ENCODE results near the gene GFPT2. TPM values are rescaled to one million over a fixed set of nuclear protein-coding genes. Genes with fewer than 3 reads are reported as not detected.

Gene GFPT2
- total and polyA plus RNA-seq, 2 of the 4 experiments (the other 2 are of a cell fraction), result 20.3 to 20.8 TPM

- no peak for TF ChIP-seq BHLHE40 (IDR thresholded peaks at IDR 0.05; ENCODE audit: low read depth, low read length)
Measured at GRCh38 chr5:180328296-180329137, 24.6 kb downstream of the GFPT2 start (continued).

DNA sequence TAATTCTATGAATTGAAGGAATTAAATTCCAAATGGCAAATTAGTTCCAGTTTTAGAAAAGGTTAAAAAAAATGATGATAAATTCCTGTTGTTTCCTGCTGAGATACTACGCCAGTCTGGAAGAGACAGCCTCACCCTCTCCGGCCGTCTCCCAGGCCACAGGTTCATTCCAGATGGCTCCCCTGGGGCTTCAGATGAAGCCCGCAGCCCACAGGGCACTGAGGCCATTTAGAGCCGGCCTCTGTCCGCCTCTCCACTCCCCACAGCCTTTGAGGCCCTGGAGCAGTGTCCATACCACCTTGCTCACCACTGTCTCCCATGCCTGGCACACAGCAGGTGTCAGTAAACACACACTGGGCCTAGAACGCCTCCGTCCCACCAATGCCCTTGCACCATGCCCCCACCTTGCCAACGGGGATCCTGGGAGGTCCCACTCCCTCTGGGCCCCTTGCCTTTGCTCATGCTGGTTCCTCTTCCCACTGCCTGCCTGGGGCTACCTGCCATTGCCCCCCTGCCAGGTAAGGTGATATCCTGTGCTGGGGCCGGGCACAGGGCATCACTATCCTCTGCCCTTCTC lies 26.1 kb downstream of the GFPT2 start:
- H2BK20ac ChIP-seq (ENCODE audit: low read depth, low read length), result no peak overlapping the region
- no peak overlapping the region for H2BK15ac ChIP-seq (ENCODE audit: low read depth, low read length)
- in situ Hi-C loops (cut with MboI; ENCODE audit: low sequenced_read_pairs), result no loop called here
- H3K4ac ChIP-seq (ENCODE audit: low read depth, low read length), result no peak overlapping the region
- H2BK120ac ChIP-seq (ENCODE audit: low read depth, low read length), result no peak overlapping the region
- no peak overlapping the region for H2AK5ac ChIP-seq (ENCODE audit: low read depth, low read length)
- no peak overlapping the region for H4K91ac ChIP-seq (ENCODE audit: insufficient read depth, low read depth, low read length)
- no peak overlapping the region for H3K4me3 ChIP-seq (ENCODE audit: insufficient read depth, low read depth, low read length)
- no peak for DNase-seq
- no peaks in the 10 kb centered on the region for H3K9me3 ChIP-seq (ENCODE audit: control insufficient read depth, insufficient read depth, low read length)
- H3K14ac ChIP-seq (replicated peaks; ENCODE audit: low read depth, low read length), result no peak overlapping the region
- intact Hi-C loops (cut with micrococcal nuclease), result no loop called here
- no peak overlapping the region for H3K9ac ChIP-seq (ENCODE audit: low read depth, low read length)
- no peak overlapping the region for H2AK9ac ChIP-seq (replicated peaks; ENCODE audit: low read depth, low read length, poor library complexity)
- dilution Hi-C loops (cut with HindIII; ENCODE audit: low sequenced_read_pairs, unreplicated experiment), result no loop called here
- CTCF ChIA-PET, result interaction anchor here (2.4 kb wide), 1 partner anchor 8 kb away, joined by 12 read pairs; no protein-coding TSS in a partner anchor
- TF ChIP-seq RAD21 (IDR thresholded peaks at IDR 0.05; ENCODE audit: low read length), result no peak
- no peak overlapping the region for H2BK5ac ChIP-seq (ENCODE audit: low read depth, low read length, poor library complexity, severe bottlenecking)
- BruUV-seq (replicated peaks), result no TSS peak
- peaks cover 18% of the 10 kb centered on the region for H4K20me1 ChIP-seq (ENCODE audit: insufficient read depth, low read length)
- H2AFZ ChIP-seq (replicated peaks; ENCODE audit: low read length, poor library complexity), result no peak overlapping the region
- no peak overlapping the region for H3K27ac ChIP-seq (ENCODE audit: insufficient read depth, low read length)
- peaks cover 18% of the 10 kb centered on the region for H3K4me1 ChIP-seq (ENCODE audit: control insufficient read depth, insufficient read depth, low read length)
- H3K23ac ChIP-seq (ENCODE audit: low read depth, low read length), result no peak overlapping the region
- H4K8ac ChIP-seq (ENCODE audit: low read depth in 2 of 2, low read length in 2 of 2), result no peak overlapping the region
- H3K18ac ChIP-seq (ENCODE audit: low read depth, low read length), result no peak overlapping the region
- H3K79me1 ChIP-seq (ENCODE audit: low read depth in 1 of 2, low read length in 2 of 2), result no peaks in the 10 kb centered on the region; a peak in 1 of 4 replicates
- H3K9me1 ChIP-seq (ENCODE audit: insufficient read depth, low read length), result peaks cover 14% of the 10 kb centered on the region
- POLR2A ChIA-PET (ENCODE audit: unreplicated experiment), result no interaction called here
- H3K36me3 ChIP-seq (ENCODE audit: control insufficient read depth, insufficient read depth, low read length), result peaks cover 1% of the 10 kb centered on the region
- H3K56ac ChIP-seq (ENCODE audit: extremely low read depth, insufficient read depth, low read length), result no peak overlapping the region
- H3K27me3 ChIP-seq (ENCODE audit: control insufficient read depth, insufficient read depth, low read length), result no peaks in the 10 kb centered on the region
- no peak overlapping the region for H3K4me2 ChIP-seq (ENCODE audit: low read depth, low read length)
- ATAC-seq (ENCODE audit: low read depth), result no peak
- WGBS, 2 experiments (ENCODE audit: extremely low coverage in 2 of 2, insufficient read length in 1 of 2), result 100% methylated on average over 3 of the region's 10 CpGs; no CpG with 5 or more reads in 1 of the 2 experiments
- no peak overlapping the region for H4K5ac ChIP-seq (ENCODE audit: low read depth, low read length)

All from IMR-90 (cell line).